Kidney capillary endothelial cell (primary cell): ENCODE measurements around the gene CHRNB2.
"Not testable (repeated sequence)": the region's sequence is repeated elsewhere in the genome, so short reads cannot be mapped to it uniquely, and the experiment has no call there.

Experiments
- DNase-seq: peaks from one replicate; pipeline ENCODE4 v3.0.0-alpha.2; 2018; ENCODE audit warnings: low spot score

The CHRNB2 gene, protein sequence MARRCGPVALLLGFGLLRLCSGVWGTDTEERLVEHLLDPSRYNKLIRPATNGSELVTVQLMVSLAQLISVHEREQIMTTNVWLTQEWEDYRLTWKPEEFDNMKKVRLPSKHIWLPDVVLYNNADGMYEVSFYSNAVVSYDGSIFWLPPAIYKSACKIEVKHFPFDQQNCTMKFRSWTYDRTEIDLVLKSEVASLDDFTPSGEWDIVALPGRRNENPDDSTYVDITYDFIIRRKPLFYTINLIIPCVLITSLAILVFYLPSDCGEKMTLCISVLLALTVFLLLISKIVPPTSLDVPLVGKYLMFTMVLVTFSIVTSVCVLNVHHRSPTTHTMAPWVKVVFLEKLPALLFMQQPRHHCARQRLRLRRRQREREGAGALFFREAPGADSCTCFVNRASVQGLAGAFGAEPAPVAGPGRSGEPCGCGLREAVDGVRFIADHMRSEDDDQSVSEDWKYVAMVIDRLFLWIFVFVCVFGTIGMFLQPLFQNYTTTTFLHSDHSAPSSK

GRCh38 chr1:154567386-154568156 lies at the start of gene CHRNB2:
CHRNB2 (plus strand) TSS chr1:154567778; CDS start chr1:154568045, 267 bp downstream.
- no peak for DNase-seq

- no peak for DNase-seq
These were observed 48.0 kb upstream of the CHRNB2 start for GRCh38 chr1:154519591-154519991.

GRCh38 chr1:154520333-154520732 lies 47.2 kb upstream of the CHRNB2 start:
- no peak for DNase-seq

DNA sequence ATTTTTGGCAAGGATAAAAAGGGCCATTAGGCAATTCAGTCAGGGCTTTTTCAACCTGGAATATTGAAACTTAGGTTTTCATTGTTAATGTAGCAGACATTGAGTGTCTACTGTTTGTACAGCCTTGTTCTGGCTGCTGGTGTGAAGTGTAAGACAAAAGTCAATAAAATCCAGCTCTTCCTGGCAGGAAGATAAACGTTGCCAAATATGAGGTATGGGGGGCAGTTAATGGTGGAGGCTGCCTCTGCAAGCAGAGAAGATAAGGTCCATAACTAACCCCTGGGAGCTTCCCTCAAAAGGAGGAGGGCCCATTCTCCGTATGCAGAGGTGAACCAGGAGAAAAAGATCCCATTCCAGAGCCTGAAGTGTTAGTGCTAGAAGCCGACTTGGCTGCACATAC lies 45.9 kb upstream of the CHRNB2 start:
- no peak for DNase-seq

- no peak for DNase-seq
These were observed 42.7 kb upstream of the CHRNB2 start for GRCh38 chr1:154524881-154525280.

- DNase-seq = no peak
These were observed 40.4 kb upstream of the CHRNB2 start for GRCh38 chr1:154527192-154527591.

DNA sequence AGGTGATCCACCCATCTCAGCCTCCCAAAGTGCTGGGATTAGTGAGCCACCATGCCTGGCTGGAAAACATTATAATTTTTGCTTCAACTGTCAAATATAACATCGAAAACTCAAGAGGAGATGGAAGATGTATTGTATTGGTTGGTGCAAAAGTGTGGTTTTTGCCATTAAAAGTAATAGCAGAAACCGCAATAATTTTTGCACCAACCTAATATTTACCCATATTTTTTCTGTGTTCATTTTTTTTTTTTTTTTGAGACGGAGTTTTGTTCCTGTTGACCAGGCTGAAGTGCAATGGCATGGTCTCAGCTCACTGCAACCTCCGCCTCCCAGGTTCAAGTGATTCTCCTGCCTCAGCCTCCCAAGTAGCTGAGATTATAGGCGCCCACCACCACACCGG lies 38.3 kb upstream of the CHRNB2 start:
- DNase-seq = no peak

- not testable (repeated sequence) for DNase-seq
These were observed 35.6 kb upstream of the CHRNB2 start for GRCh38 chr1:154531950-154532349.

GRCh38 chr1:154533952-154534844 lies 33.4 kb upstream of the CHRNB2 start:
- no peak for DNase-seq

DNA sequence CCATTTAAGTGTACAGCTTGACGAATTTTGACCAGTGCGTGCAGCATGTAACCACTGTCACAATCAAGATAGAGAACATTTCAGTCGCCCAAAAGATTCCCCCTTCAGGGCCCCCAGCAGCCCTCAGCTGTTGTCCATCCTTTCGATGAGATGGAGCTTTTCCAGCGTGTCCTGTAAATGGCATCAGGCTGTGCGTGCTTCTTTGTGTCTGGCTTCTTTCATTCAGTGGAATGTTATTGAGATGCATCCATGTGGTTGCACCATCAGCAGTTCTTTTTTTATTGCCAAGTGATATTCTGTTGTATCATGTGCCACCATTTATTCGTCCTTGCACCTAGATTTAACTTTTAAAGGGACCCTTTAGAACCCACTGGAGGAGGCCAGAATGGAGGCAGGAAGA lies 31.0 kb upstream of the CHRNB2 start:
- no peak for DNase-seq

- DNase-seq = no peak
These were observed 27.8 kb upstream of the CHRNB2 start for GRCh38 chr1:154539486-154540483.

- no peak for DNase-seq
These were observed 26.3 kb upstream of the CHRNB2 start for GRCh38 chr1:154541231-154541630.

GRCh38 chr1:154546264-154547063 lies 21.1 kb upstream of the CHRNB2 start:
- DNase-seq = peak; percentile 68

DNA sequence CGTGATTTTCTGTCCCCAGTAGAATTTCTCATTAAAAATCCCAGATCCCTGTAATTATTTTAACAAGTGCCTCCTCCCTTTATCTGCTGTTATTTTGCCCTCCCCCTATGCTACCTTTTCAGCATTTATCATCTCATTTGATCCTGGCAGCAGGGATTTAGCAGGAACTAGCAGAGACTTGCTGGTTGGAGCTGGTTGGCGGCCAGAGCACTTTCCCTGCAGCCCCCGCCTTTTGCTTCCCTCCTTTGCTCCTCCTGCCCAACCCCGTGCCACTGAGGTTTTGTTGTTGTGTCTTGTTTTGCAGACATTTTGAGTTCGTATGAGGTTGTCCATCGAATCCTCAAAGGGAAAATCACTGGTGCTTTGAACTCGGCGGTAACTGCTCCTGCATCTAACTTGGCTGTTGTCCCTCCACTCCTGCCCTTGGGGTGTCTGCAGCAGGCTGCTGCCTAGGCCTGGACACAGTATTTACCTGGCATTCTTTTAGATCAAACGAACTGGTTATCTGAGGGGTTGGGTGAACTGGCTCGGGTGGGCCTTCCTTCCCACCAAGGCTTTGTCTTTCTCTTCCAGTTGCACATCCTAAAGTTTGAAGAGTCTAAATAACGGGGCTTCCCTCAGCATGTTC lies 20.4 kb upstream of the CHRNB2 start:
- DNase-seq = no peak

GRCh38 chr1:154548028-154548427 lies 19.6 kb upstream of the CHRNB2 start:
- no peak for DNase-seq

DNA sequence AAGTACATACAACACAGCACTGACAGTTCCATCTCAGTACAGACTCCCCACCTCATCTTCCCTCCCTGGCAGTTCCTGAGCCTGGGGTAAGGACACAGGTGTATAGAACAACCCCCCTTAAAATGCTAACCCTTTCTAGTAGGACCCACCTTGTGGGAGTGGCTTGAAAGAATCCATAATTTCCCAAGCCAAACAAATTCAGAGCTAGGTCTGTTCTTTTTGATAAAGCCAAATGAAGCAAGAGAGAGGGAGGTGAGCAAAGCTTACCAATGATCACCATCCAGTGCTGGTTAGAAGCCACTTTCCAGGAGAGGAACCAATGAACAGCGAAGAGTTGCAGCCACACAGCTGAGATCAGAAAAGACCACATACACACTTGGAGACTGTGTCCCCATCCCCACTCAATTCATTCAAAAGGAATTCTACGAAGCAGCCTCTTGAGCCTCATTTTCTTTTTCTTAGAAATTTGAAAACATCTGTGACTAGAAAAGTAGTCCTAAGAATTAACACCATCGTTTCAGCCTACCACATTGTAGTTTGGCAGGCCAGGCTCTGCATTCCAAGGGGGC lies 18.3 kb upstream of the CHRNB2 start:
- no peak for DNase-seq

DNA sequence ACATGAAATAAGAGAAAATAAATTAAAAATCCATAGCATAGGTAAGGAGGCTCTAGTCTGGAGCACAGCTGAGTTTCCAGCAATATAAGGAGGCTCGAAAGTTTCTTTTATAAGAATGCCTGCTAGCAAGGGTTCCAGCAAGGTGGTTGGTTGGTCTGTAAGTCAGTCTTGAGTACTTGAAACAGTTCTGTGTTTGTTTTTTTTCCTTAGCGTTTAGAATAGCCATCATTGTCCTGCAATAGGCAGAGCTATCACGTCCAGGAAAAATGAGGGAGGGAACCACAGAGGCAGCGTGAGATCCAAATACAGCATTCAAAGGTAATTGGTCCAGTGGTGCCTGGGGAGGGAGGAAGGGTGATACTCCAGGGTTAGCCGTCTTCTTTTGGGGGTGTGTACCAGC lies 17.5 kb upstream of the CHRNB2 start:
- DNase-seq = no peak

GRCh38 chr1:154550657-154551056 lies 16.9 kb upstream of the CHRNB2 start:
- no peak for DNase-seq

- no peak for DNase-seq
These were observed 16.1 kb upstream of the CHRNB2 start for GRCh38 chr1:154551474-154551873.
